ENCODE results near the gene PLEKHA6.

PLEKHA6 gene

DNA sequence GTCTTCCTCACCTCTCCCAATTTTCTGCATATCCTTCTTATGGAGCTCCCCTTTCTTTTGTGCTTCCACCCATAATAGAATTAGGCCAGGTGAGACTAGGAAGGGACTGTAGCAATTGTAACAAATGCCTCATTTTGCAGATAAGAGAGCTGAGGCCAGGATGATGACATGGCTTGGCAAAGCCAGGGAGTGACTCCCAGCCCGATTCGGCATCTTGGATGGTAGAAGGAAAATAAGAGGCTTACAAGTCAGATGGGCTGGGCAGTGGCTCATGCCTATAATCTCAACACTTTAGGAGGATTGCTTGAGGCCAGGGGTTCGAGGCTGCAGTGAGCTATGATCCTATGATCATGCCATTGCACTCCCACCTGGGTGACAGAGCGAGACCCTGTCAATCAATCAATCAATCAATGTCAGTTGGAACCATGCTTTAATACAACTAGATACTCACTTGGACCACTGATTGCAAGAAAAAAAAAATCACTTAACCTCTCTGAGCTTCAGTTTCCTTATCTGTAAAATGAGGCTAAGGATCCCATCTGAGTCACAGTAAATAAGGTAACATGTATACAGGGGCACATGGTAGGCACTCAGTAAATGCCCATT is 51.6 kb downstream of the PLEKHA6 start:
- no peak for DNase-seq

DNA sequence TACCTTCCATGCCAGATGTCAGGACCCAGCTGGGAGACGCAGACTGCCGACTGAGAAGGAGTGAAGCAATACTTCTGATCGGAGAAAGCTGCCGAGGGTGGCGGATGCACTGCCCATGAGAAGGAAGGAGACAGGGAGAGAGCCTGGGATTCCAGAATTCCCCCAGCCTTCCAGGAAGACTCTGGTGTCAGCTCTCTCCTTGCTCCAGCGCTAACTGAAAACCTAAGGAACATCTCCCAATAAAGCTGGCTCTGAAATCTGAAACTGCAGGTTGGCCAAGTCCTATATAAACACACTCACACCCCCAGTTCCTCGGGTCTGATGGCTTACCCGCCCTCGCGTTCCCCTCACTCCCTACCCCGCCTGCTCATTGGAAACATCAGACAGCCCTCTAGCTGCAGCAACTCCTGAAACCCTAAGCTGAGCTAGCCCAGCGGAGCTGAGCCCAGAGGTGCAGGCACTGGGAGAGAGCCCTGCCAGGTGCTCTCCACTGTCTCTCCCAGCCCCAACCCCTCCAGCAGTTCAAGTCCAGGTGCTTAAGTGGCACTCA is 52.3 kb downstream of the PLEKHA6 start:
- no peak for DNase-seq

DNA sequence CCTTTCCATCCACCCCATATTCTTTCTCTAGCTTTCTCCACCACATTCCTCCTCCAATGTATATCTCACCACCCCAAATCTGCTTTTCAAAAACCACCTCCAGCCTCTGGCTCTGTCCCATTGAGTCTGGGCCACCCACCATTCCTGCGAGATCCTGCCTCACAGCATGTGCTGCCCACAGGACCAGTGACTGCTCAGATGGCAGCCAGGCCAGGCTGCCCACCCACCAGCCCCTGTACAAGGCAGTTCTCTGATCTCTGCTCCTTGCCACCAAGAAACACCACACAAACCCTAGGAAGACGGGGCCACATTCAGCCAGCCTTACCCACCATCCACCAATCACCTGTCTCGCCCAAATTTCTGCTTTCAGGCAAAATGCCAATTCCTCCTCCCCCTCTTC is 53.7 kb downstream of the PLEKHA6 start:
- DNase-seq = no peak

DNA sequence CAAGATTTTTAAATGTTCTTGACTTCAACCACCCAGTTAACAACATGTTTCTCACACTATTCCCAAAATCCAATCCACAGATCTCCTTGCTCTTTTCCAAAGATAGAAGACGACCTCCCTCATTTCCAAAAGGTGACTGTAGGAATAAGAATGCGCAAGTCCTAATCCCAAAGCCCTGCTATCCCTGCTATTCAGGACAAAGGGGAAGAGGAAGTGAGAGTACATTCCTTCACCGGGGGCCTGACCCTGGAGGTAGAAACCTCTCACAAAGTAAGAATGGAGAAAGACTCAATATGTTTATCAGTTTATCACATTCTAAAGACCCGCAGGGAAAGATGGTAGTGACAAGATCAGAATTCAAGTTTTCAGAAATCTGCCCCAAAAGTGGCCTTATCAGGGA is 55.7 kb downstream of the PLEKHA6 start:
- DNase-seq = no peak

DNA sequence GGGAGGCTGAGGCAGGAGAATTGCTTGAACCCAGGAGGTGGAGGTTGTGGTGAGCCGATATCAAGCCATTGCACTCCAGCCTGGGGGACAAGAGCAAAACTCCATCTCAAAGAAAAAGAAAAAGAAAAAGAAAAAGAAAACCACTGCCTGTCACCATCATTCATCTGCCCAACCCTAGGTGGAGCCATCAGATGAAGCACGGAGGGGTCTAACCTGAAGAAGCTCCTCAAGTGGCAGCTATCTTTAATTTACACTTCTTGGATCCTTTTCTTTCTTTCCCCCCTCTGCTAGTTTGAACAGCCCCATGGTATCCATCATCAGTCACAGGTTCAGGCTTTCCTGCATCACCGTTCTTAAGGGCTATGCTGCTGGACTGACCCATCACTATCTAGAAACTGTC is 57.0 kb downstream of the PLEKHA6 start:
- no peak for DNase-seq

DNA sequence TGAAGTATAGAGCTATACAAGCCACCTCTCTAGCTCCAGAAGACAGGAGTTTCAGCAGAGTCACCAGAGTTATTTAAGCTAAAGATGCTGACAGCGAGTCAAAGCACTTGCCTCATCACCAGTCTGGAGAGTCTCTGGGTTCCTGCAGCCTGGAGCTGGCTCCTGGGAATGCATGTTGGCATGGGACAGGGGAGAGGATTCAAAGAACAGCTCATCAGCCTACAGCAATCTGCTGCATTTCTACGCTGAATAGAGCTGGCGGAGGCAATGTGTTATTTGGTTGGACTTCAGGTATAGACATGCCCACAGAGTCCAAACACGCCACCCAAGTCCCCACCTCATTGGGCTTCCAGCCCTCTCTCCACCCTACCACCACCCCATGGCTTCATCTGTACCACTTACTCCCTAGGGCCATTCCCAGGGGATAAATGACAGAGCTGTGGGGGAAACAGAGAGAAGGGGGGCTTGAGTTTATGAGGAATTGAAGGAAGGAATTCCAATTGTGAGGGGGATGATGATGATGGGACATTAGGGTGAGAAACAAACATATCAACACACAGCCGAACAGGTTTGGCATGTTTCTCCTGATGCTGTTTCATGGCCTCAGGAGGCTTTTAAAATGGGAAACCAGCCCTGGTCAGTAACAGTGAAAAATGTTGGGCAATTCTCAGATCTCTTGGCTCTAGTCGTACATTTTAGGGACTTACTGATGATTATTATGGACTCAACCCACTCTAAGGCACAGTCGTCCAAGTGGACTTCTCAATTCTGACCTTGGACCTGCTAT is 58.4 kb downstream of the PLEKHA6 start:
- DNase-seq = no peak

DNA sequence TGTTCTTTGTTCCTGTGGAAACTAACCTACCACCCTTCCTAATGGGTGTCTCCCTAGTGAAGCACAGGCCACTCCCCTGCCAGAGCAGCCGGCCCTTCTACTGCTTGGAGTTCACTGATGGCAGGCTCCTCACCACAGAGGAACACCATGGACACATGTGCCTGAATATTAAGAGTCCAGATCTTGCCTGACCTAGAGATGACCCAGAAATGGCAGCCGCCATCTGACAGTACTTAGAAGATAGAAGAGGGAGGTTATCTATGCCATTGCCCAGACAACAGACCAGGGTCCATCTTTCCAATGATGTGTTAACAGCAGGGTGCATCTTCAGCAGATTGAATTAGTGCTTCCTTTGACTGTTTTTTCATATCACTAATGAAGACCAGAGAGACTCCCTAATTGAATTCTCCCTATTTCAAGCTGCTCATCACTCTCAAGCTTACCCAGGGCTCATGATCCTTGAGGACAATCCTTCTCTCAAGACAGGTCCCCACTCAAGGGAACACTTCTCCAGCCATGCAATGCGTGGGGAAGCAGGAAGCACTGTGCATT is 59.8 kb downstream of the PLEKHA6 start:
- no peak for DNase-seq

DNA sequence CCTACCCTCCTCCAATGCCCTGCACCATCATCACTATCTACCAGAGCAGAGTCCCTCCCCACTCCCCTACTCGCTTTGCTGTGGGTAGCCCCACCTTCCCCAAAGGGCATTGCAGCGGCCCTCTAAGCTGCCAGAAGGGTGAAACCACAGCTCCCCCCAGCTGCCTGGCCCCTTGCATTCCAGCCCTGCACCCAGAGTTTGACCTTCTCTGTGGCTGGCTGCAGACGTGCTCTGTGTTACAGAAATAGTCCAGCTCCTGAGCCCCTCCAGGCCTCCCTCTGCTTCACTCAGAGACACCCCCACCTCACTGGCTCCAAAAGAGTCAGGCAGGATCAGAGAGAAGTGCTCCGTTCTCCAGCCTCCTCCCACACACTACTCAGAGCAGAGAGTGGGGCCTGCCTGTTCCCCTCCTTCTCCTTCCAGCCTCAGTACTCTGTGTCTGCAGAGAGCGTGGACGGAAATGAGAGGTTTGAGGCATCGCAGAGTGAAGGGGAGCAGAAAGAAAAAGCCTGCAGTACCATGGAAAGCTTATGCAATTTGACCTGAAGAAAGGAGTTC is 63.2 kb downstream of the PLEKHA6 start:
- peak; percentile 42 for DNase-seq

DNA sequence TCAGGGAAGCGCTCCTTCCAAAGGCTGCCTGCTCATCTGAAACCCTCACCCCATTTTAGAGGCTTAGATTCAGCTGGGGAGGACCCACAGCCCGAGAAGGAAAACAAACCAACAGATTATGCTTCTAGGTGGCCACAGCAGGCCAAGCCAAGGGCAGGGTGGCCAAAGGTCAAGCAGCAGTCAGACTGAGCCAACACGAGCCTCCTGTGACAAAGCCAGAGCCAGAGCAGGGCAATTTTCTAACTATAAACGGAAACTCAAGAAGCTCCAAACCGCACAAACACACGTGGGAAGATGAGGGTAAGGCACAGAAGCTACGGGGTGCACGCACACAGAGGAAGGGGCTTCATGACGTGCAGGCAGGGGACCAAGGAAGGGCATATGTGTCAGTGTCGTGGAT is 64.1 kb downstream of the PLEKHA6 start:
- DNase-seq = no peak

DNA sequence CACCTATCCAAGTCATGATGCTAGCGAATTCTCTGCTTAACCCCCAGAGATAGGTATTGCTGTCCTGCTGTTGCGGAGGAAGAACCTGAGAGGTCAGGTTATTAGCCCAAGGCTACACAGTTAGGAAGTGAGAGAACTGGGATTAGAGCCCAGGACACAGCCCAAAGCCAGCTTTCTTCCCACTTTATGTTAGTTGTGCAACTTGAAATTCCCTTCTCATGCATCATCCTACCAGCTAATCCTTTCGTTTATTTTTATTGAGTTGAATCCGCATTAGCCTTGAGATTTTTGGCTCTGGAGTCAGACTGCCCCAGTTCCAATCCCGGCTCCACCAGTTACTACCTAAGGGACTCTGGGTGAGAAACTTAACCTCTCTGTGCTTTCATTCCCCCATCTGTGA is 65.4 kb downstream of the PLEKHA6 start:
- DNase-seq = peak; percentile 35

DNA sequence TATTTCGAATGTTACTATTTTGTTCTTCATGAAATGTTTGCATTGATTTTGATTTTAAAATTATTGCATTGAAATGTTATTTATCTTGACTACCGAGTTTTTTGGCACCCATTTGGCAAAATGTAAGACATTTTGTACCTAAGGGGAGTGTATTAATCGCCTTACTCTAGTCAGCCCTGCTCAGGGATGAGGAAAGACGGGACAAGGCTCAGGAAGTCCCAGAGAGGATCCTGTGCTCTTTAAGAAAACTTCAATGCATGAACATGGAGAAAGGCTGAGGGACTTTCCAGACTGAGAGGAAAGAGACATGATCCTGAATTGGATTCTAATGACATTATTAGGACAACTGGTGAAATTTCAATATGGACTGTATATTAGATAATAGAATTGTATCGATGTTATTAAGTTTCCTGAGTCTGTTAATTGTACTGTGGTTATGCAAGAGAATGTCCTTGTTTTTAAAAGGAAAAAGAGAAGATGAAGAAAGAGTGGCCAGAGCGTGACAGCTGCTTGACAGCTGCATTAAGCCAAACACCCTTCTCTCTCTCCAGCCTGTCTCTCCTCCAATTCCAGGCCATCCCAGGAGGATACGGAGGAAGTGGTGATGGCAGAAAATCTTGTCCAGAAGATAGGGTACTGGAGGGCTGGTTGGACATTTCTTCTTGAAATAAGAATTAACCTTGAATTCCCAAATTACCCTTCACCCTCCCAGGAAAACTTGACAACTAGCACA is 66.0 kb downstream of the PLEKHA6 start:
- DNase-seq = no peak

DNA sequence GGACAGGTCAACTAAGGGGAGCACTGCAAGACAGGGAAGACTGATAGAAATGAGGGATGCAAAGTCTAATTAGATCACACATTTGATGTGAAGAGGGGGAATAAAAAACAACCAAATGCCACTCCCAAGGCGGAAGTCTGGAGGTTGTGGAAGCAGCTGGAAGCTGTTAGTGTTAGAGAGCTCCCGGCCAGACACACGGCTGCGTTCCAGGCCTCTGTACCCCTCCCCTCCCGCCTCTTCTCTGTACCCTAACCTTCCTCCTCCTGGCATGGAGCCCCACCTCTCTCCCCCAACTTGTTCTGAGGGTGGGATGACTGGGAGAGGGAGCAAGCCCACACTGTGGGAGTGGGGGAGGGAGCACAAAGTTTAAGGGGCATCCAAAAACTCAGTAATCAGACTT is 67.0 kb downstream of the PLEKHA6 start:
- no peak for DNase-seq

DNA sequence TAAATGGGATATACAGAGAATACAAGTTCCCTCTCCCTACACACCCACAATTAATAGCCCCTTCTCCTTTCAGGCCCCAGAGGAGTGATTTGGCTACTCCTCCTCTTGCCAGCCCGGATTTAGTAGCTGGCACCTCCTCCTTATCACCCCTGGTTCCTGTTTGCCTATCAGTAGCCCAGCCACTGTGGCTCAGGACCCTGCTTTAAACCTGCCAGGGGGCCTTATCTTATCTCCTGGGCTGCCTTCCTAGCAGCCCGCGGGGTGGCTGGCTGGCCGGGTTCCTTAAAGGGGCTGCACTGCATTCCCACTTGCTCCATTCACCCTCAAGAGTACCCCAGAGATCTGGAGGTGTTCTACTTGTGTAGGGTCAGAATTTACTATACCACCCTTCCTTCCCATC is 70.4 kb downstream of the PLEKHA6 start:
- no peak for DNase-seq

DNA sequence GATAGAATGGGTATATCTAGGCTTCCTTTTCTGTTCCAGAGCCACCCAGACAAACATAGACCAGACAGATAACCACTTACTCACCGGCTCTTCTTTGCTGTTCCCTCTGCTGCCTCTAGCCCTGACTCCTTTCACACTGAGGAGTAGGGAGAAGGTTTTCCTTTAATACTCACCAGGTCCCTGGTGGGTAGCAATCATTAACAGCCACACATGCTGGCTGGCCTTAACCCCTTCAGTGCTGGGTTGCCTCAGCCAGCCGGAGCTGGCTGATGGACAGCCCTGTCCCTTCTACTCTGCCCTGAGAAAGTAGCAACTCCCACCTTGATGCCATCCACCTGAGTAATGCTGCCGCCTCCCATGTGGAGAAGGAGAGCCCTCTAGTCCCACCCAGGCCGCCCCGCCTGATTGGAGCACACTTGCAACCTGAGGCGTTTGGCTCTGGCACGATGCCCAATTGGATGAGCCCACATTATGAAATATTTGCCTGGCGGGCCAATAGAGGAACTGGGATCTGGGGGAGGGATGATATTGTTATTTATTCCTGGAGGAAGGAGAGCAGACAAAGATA is 71.6 kb downstream of the PLEKHA6 start:
- peak; percentile 93 for DNase-seq

DNA sequence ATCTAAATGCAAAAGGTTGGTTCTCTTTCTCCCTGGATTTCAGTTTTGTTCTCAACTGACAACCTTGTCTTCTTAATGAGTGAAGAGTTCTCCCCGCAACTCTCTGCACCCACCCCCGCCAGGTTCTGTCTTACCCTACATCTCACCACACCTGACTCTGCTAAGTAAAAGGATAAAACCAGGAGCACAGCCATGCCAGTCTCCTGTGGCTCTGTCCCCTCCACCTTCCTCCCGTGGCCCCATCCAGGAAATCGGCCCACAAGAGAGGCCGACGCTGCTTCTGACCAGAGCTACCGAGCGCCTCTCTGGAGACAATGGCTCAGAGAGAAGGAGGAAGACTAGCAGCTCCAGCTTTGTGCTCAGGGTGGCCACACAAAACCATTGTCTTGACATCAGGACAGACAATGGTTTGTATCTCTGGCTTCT is 72.2 kb downstream of the PLEKHA6 start:
- DNase-seq = no peak

DNA sequence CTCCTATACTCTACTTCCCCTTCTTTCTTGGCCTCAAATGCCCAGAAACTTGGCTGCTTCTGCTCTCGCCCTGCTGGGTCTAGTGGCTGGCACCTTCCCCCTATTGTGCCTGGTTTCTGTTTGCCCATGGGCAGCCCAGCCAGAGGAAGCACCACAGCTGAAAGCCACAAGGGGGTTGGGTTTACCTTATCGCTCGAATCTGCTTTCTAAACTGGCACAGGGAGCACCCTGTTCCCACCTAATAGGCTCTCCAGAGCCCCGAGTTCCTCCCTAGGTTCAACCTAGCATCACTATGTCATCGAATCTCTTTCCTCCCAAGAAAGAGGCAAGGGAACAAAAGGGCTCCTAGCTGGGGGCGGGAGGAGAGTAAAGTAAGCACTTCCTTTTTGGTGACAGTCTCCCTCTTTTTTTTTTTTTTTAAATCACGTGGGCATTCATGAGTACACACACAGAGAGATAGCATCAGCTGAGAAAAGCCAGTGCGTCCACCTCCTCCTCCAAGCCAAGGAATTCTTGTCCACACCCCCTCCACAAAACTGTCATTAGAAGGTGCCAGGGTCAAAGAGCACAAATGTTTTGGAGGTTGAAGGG is 72.8 kb downstream of the PLEKHA6 start:
- no peak for DNase-seq

DNA sequence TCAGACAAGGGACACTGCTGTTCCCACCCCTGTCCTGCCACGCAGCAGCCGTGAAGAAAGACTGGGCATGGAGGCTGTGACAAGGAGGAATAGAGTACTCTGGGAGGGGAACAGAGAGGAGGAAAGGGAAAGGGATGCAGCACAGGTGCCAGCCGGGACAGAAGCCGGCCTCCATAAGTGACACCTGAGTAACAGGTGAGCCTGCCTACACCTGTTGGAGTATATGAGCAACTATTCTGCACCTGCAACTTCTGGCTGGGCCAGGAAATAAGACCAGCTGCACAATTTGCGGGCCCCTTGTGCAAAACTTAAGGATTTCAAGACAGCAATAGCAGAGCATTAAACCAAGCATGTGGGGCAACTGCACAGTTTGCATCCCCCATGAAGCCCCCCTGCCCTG is 73.4 kb downstream of the PLEKHA6 start:
- DNase-seq = no peak

DNA sequence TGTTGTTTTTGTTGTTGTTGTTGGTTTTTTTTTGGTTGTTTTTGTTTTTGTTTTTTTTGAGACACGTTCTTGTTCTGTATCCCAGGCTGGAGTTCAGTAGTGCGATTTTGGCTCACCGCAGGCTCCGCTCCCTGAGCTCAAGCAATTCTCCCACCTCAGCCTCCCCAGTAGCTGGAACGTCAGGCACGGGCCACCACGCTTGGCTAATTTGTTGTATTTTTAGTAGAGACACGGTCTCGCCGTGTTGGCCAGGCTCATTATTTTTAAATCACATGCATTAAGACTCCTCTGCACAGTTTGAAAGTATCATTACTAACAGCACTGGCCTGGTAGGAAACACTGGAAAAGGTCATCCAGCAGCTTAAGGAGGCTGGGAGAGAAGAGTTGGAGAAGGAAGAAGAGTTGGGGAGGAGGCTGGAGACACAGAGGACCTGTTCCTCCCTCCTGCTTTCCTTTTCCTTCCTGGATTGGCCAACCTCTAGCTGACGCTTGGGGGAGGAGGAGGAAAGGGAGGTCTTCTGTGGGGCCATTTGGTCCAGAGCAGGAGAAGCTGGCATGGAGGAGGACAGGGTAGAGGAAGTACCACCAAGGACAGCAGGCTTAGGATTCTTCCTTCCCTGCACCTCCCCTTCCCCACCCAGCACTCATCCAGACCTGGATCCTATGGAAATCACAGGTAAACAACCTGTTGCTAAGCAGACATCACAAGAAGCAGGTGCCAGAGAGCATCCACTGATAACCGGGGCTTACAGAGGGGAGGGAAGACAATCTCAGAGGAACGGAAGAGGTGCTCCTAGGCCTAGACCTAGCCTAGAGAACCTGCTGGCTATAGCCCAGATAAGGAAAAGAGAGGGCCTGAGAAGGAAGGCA is 74.1 kb downstream of the PLEKHA6 start:
- no peak for DNase-seq

DNA sequence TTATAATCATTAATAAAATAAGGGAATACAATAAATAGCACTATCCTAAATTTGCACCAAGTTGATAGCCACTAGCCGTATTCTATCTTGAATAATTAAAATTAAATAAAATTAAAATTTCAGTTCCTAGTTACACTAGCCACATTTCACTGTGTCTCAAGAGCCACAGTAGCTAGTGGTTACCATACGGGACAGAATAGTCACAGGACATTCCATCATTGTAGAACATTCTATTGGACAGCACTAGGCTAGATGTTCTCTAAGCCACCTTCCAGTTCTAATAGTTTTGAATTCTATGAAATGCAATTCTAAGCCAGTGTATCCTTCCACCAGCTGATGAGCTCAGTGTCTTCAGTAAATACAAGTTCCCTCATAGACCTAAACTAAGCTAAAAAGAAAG is 74.8 kb downstream of the PLEKHA6 start:
- DNase-seq = no peak

DNA sequence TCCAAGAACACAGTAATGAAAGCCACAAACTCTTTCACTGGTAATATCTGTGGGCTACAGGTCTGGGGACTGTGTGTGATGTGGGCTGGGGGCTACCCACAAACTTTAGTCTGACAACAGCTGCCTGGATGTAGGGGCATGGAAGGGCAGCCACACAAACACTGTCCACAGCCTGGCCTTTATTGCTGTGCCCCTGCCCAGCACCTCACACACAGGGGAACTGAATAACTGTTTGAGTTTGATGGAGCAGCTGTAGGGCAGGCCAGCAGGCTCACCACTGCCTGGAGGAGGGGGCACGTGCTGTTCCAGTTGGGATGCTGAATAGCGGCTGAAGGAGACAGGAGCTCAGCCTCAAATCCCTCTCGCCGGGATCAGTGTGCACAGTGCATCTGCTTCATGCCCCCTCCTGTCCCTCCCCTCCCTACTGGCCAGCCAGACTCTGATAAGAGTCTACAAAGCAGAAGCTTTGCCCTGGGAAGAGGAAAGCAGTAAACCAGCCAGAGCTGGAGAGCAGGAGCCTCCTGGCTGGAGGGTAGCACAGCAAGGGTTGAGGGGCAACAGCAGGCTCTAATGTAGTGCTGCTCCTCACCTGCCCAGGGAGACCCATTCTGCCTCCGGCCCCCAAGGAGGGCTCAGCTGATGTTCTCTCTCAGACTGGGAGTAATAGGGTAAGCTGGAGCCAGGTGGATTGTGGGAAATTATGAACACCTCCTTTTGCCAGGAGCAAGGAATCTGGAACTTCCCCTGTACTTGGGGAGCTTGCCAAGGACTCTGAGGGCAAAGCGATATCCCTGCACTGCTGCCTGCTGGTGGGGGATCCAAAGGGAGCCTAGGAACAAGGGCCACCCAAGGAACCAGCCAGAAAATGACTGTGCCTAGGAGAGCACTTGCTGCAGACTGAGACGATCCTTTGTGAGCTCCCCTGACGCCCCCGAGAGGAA is 75.7 kb downstream of the PLEKHA6 start:
- DNase-seq = no peak
